Measurements from ENCODE around the gene ABTB2. TPM values are rescaled to one million over a fixed set of nuclear protein-coding genes. Genes with fewer than 3 reads are reported as not detected.

The ABTB2 gene
- total RNA-seq, 1 experiment from 2014 or later = 46.3 TPM

GRCh38 chr11:34259087-34259486, 98.7 kb downstream of the ABTB2 start:
- Histone ChIP-seq H3K4me3 (ENCODE audit: low read depth, low read length, poor library complexity, severe bottlenecking) (no peak overlapping the region), H3K36me3 (ENCODE audit: insufficient read depth, low read length, poor library complexity, severe bottlenecking) (no peaks in the 10 kb centered on the region), H3K27ac (ENCODE audit: low read depth, low read length, poor library complexity, severe bottlenecking) (no peak overlapping the region), H3K27me3 (replicated peaks; ENCODE audit: insufficient read depth, low read depth, low read length, poor library complexity) (no peaks in the 10 kb centered on the region), H3K4me1 (ENCODE audit: insufficient read depth, low read length, poor library complexity, severe bottlenecking) (peaks cover 31% of the 10 kb centered on the region), H3K9me3 (ENCODE audit: low read depth, low read length, poor library complexity, severe bottlenecking) (no peaks in the 10 kb centered on the region)
- BruUV-seq (replicated peaks) = no TSS peak
- CTCF ChIA-PET = no interaction called here
- intact Hi-C loops (cut with micrococcal nuclease; ENCODE audit: unreplicated experiment) = no loop called here
- TF ChIP-seq CTCF (conservative IDR thresholded peaks at IDR 0.05; ENCODE audit: low read depth, low read length) (no peak), EZH2 (IDR thresholded peaks at IDR 0.05; ENCODE audit: borderline replicate concordance, low read depth, low read length, poor library complexity, severe bottlenecking) (no peak)
- no peak for DNase-seq (ENCODE audit: low spot score)
- POLR2A ChIA-PET (ENCODE audit: low non-redundant PET) = no interaction called here

GRCh38 chr11:34256626-34257025, 101.2 kb downstream of the ABTB2 start:
- no peak for TF ChIP-seq CTCF (conservative IDR thresholded peaks at IDR 0.05; ENCODE audit: low read depth, low read length)
- TF ChIP-seq EZH2 (IDR thresholded peaks at IDR 0.05; ENCODE audit: borderline replicate concordance, low read depth, low read length, poor library complexity, severe bottlenecking) = no peak
- CTCF ChIA-PET = no interaction called here
- no TSS peak for BruUV-seq (replicated peaks)
- H3K9me3 ChIP-seq (ENCODE audit: low read depth, low read length, poor library complexity, severe bottlenecking) = no peaks in the 10 kb centered on the region
- no peaks in the 10 kb centered on the region for H3K36me3 ChIP-seq (ENCODE audit: insufficient read depth, low read length, poor library complexity, severe bottlenecking)
- POLR2A ChIA-PET (ENCODE audit: low non-redundant PET) = no interaction called here
- H3K4me3 ChIP-seq (ENCODE audit: low read depth, low read length, poor library complexity, severe bottlenecking) = no peak overlapping the region
- H3K27ac ChIP-seq (ENCODE audit: low read depth, low read length, poor library complexity, severe bottlenecking) = no peak overlapping the region
- H3K27me3 ChIP-seq (replicated peaks; ENCODE audit: insufficient read depth, low read depth, low read length, poor library complexity) = no peaks in the 10 kb centered on the region
- H3K4me1 ChIP-seq (ENCODE audit: insufficient read depth, low read length, poor library complexity, severe bottlenecking) = peaks cover 11% of the 10 kb centered on the region
- intact Hi-C loops (cut with micrococcal nuclease; ENCODE audit: unreplicated experiment) = no loop called here
- no peak for DNase-seq (ENCODE audit: low spot score)

GRCh38 chr11:34256150-34256549, 101.7 kb downstream of the ABTB2 start:
- Histone ChIP-seq H3K4me1 (ENCODE audit: insufficient read depth, low read length, poor library complexity, severe bottlenecking) (peaks cover 11% of the 10 kb centered on the region), H3K27me3 (replicated peaks; ENCODE audit: insufficient read depth, low read depth, low read length, poor library complexity) (no peaks in the 10 kb centered on the region), H3K27ac (ENCODE audit: low read depth, low read length, poor library complexity, severe bottlenecking) (no peak overlapping the region), H3K9me3 (ENCODE audit: low read depth, low read length, poor library complexity, severe bottlenecking) (no peaks in the 10 kb centered on the region), H3K36me3 (ENCODE audit: insufficient read depth, low read length, poor library complexity, severe bottlenecking) (no peaks in the 10 kb centered on the region), H3K4me3 (ENCODE audit: low read depth, low read length, poor library complexity, severe bottlenecking) (no peak overlapping the region)
- TF ChIP-seq CTCF (conservative IDR thresholded peaks at IDR 0.05; ENCODE audit: low read depth, low read length) (no peak), EZH2 (IDR thresholded peaks at IDR 0.05; ENCODE audit: borderline replicate concordance, low read depth, low read length, poor library complexity, severe bottlenecking) (no peak)
- DNase-seq (ENCODE audit: low spot score) = no peak
- no TSS peak for BruUV-seq (replicated peaks)
- ChIA-PET CTCF (no interaction called here), POLR2A (ENCODE audit: low non-redundant PET) (no interaction called here)
- intact Hi-C loops (cut with micrococcal nuclease; ENCODE audit: unreplicated experiment) = no loop called here

Measured in A673 (cell line).